Transverse colon (tissue), 4 donors: ENCODE results near the gene ADAMTS4. TPM values are rescaled to one million over a fixed set of nuclear protein-coding genes. Genes with fewer than 3 reads are reported as not detected.

ENCODE experiments used
- DNase-seq: peaks from one replicate; pipeline ENCODE4 v3.0.0-alpha.2; 2019
- H3K27ac ChIP-seq, 4 donors: fragments of 200-600 bp; sonication (generic); 2 replicates each; pipeline ENCODE4 v1.5.1; 2016 to 2018; ENCODE audit warnings: inconsistent platforms in 4 of 4
- H3K27me3 ChIP-seq: fragments of 200-600 bp; sonication (generic); 2 replicates; pipeline ENCODE4 v1.5.1; 2017; ENCODE audit warnings: inconsistent platforms
- H3K36me3 ChIP-seq, 4 donors: fragments of 200-600 bp; sonication (generic); 2 replicates each; pipeline ENCODE4 v1.5.1; 2017 to 2019; ENCODE audit warnings: inconsistent platforms in 4 of 4
- H3K4me1 ChIP-seq, 4 donors: fragments of 200-600 bp; sonication (generic); 2 replicates each; pipeline ENCODE4 v1.5.1; 2017 to 2020; ENCODE audit warnings: inconsistent platforms in 4 of 4
- H3K4me3 ChIP-seq, 4 donors: fragments of 200-600 bp; sonication (generic); 1 replicate in 1 of 4; 2 replicates in 3 of 4; pipeline versions ENCODE4 v1.5.1 to v1.6.1; 2017 to 2019; ENCODE audit warnings: inconsistent platforms in 4 of 4
- H3K9me3 ChIP-seq, 2 donors: fragments of 200-600 bp; sonication (generic); 2 replicates each; pipeline ENCODE4 v1.5.1; 2017 to 2019; ENCODE audit warnings: inconsistent platforms in 2 of 2
- CTCF ChIP-seq, 5 experiments: fragments of 200-600 bp in 3 of 5; fragments of 450-650 bp in 2 of 5; sonication (generic) in 3 of 5; IDR thresholded peaks; 1 replicate in 2 of 5; 2 replicates in 3 of 5; pipeline ENCODE4 v1.5.1; 2016 to 2017; ENCODE audit warnings: antibody characterized with exemption in 5 of 5, inconsistent platforms in 3 of 5, mild to moderate bottlenecking in 2 of 5, moderate library complexity in 1 of 5
- EP300 ChIP-seq: sonication (generic); formaldehyde crosslinking; IDR thresholded peaks from one replicate; pipeline ENCODE4 v1.6.1; 2017; ENCODE audit warnings: antibody characterized with exemption, low read depth
- POLR2A ChIP-seq: fragments of 450-650 bp; IDR thresholded peaks from one replicate; pipeline ENCODE4 v1.6.1; 2016; ENCODE audit warnings: antibody characterized with exemption, mild to moderate bottlenecking, moderate library complexity
- POLR2AphosphoS5 ChIP-seq, 3 donors: sonication (generic); formaldehyde crosslinking; IDR thresholded peaks; one replicate each; pipeline ENCODE4 v1.6.1; 2016; ENCODE audit warnings: antibody characterized with exemption in 3 of 3
- WGBS, 2 donors: methylation state at CpG; one replicate each; pipeline ENCODE4 v1.1.5; 2018; ENCODE audit warnings: low coverage in 1 of 2; 5-methylcytosine and 5-hydroxymethylcytosine counted together
- in situ Hi-C, 4 donors: fragments of 200-750 bp; cut with MboI; loops; one replicate each; pipeline versions ENCODE4 v1.15.0 to v1.15.1; 2017; ENCODE audit warnings: low sequenced_read_pairs in 3 of 4, low pct_ligation_motif_present in 1 of 4, low pct_unique_long_range_greater_than_20kb in 1 of 4
- intact Hi-C: fragments of 100-400 bp; cut with DNase I; formaldehyde crosslinking; loops from one replicate; pipeline ENCODE4 v1.15.1; 2023; ENCODE audit warnings: low total_unique reads
- total RNA-seq, 4 donors: library from RNA; depleted of rRNA; stranded (reverse); fragments of >200 nt; gene quantifications; one replicate each; pipeline ENCODE4 v1.1.0, GENCODE V29; 2016

ADAMTS4 gene
- total RNA-seq, 4 donors from 2014 or later: 1.2 to 34.8 (median 7.2) TPM

- H3K4me1 ChIP-seq: peaks cover 0 to 3% (median 0%) of the 10 kb centered on the region in 4 donors
Measured at GRCh38 chr1:161216945-161217712, 18.3 kb upstream of the ADAMTS4 start.

GRCh38 chr1:161215076-161215475, 16.2 kb upstream of the ADAMTS4 start, which contains the start of gene FCER1G:
Gene FCER1G (plus strand): TSS chr1:161215295. CDS start chr1:161215322, 27 bp downstream.
- DNase-seq: peak; percentile 50
- Histone ChIP-seq H3K27ac (peak within 1 kb of the TSS; percentile 41 to 74 (median 48)), H3K27me3 (no peaks in the 10 kb centered on the region), H3K4me1 (peaks cover 0 to 3% (median 1%) of the 10 kb centered on the region in 4 donors), H3K4me3 (peak within 1 kb of the TSS in 2 of 4 donors; percentile 4 to 36), H3K36me3 (peaks cover 0 to 46% (median 23%) of the 10 kb centered on the region in 4 donors), H3K9me3 (no peaks in the 10 kb centered on the region)
- in situ Hi-C loops (loop anchor here in 1 of 4 donors (25.0 kb wide), 1 partner anchor 172 kb away; no protein-coding TSS in a partner anchor), intact Hi-C loops (no loop called here)
- TF ChIP-seq POLR2A: peak; percentile 50
- no peak for TF ChIP-seq EP300
- no peak for TF ChIP-seq CTCF (IDR thresholded peaks at IDR 0.05)
- peak; percentile 21 to 79 (median 49) for TF ChIP-seq POLR2AphosphoS5 (IDR thresholded peaks at IDR 0.05)
- WGBS, 2 donors: 67 to 83% methylated on average over 6 to 10 of the region's 10 CpGs

More at GRCh38 chr1:161216945-161217712, 18.3 kb upstream of the ADAMTS4 start:
- Histone ChIP-seq H3K36me3 (peaks cover 0 to 26% (median 13%) of the 10 kb centered on the region in 4 donors), H3K27ac (peak overlapping the region; percentile 61 to 74 (median 68)), H3K27me3 (no peaks in the 10 kb centered on the region), H3K4me3 (peak overlapping the region in 1 of 4 donors; percentile 36), H3K9me3 (no peaks in the 10 kb centered on the region)
- no peak for DNase-seq
- intact Hi-C loops: no loop called here
- in situ Hi-C loops: loop anchor here in 1 of 4 donors (25.0 kb wide), 1 partner anchor 170 kb away; no protein-coding TSS in a partner anchor
- TF ChIP-seq POLR2AphosphoS5 (IDR thresholded peaks at IDR 0.05): peak in 1 of 3 donors; percentile 17
- TF ChIP-seq POLR2A: no peak
- WGBS, 2 donors: 56 to 58% methylated on average over 5 to 7 of the region's 7 CpGs

- Histone ChIP-seq H3K36me3 (peaks cover 0 to 51% (median 25%) of the 10 kb centered on the region in 4 donors), H3K4me3 (no peak overlapping the region), H3K4me1 (peaks cover 0 to 10% (median 3%) of the 10 kb centered on the region in 4 donors), H3K27me3 (no peaks in the 10 kb centered on the region), H3K9me3 (no peaks in the 10 kb centered on the region), H3K27ac (peak overlapping the region; percentile 8 to 74 (median 35))
- no peak for DNase-seq
- no peak for TF ChIP-seq CTCF (IDR thresholded peaks at IDR 0.05)
- intact Hi-C loops: no loop called here
- in situ Hi-C loops: loop anchor here in 1 of 4 donors (25.0 kb wide), 1 partner anchor 173 kb away; no protein-coding TSS in a partner anchor
- 80 to 95% methylated on average over 3 to 9 of the region's 9 CpGs for WGBS, 2 donors
Measured at GRCh38 chr1:161214369-161214768, 15.5 kb upstream of the ADAMTS4 start.

GRCh38 chr1:161209790-161210409, 11.0 kb upstream of the ADAMTS4 start:
- DNase-seq: peak; percentile 76
- intact Hi-C loops (loop anchor here (5.0 kb wide), 1 partner anchor 177 kb away; no protein-coding TSS in a partner anchor), in situ Hi-C loops (loop anchor here in 1 of 4 donors (25.0 kb wide), 1 partner anchor 177 kb away; no protein-coding TSS in a partner anchor)
- no peaks in the 10 kb centered on the region for H3K9me3 ChIP-seq
- H3K27me3 ChIP-seq: no peaks in the 10 kb centered on the region
- 39 to 40% methylated on average over 4 to 11 of the region's 11 CpGs for WGBS, 2 donors
- peaks cover 0 to 74% (median 31%) of the 10 kb centered on the region in 4 donors for H3K36me3 ChIP-seq
- peaks cover 4 to 37% (median 8%) of the 10 kb centered on the region in 4 donors for H3K4me1 ChIP-seq
- H3K4me3 ChIP-seq: no peak overlapping the region
- TF ChIP-seq CTCF (IDR thresholded peaks at IDR 0.05) (peak; percentile 83 to 89 (median 86)), POLR2AphosphoS5 (IDR thresholded peaks at IDR 0.05) (no peak)
- H3K27ac ChIP-seq: peak overlapping the region; percentile 7 to 80 (median 47)
